RWPE2 (cell line): ENCODE results near the gene PKD1.
A peak's percentile ranks its signal among the peaks of the same experiment; 100 is the strongest.

Source experiments
- ATAC-seq: fragments of 200-7000 bp; cut with Tn5 transposase; 3 replicates; pipeline ENCODE4 v1.9.1; 2021; ENCODE audit warnings: low read depth
- DNase-seq: peaks from one replicate; pipeline ENCODE4 v3.0.0-alpha.2; 2020; ENCODE audit warnings: low spot score
- H3K27ac ChIP-seq: fragments of 450-650 bp; 2 replicates; pipeline ENCODE4 v1.5.1; 2017; ENCODE audit warnings: mild to moderate bottlenecking; ENCODE audit not compliant: poor library complexity, severe bottlenecking
- H3K27me3 ChIP-seq: fragments of 250-450 bp; sonication (Bioruptor Pico); 2 replicates; pipeline ENCODE4 v1.5.1; 2021; ENCODE audit warnings: mild to moderate bottlenecking, moderate library complexity; ENCODE audit not compliant: insufficient read depth, poor library complexity, severe bottlenecking
- H3K36me3 ChIP-seq: fragments of 250-450 bp; sonication (Bioruptor Pico); 2 replicates; pipeline ENCODE4 v1.5.1; 2020; ENCODE audit warnings: low read depth, mild to moderate bottlenecking, moderate library complexity
- H3K4me1 ChIP-seq: fragments of 250-450 bp; sonication (Bioruptor Pico); 2 replicates; pipeline ENCODE4 v1.5.1; 2021; ENCODE audit warnings: mild to moderate bottlenecking, moderate library complexity; ENCODE audit not compliant: insufficient read depth, poor library complexity, severe bottlenecking
- H3K4me3 ChIP-seq: fragments of 250-450 bp; sonication (Bioruptor Pico); 2 replicates; pipeline ENCODE4 v1.5.1; 2021; ENCODE audit warnings: mild to moderate bottlenecking, moderate library complexity; ENCODE audit not compliant: severe bottlenecking
- H3K9me3 ChIP-seq: fragments of 250-450 bp; sonication (Bioruptor Pico); 2 replicates; pipeline ENCODE4 v1.5.1; 2021; ENCODE audit warnings: mild to moderate bottlenecking, moderate library complexity; ENCODE audit not compliant: severe bottlenecking
- CTCF ChIP-seq: fragments of 450-650 bp; IDR thresholded peaks from one replicate; pipeline ENCODE4 v1.5.1; 2017; ENCODE audit warnings: mild to moderate bottlenecking, moderate library complexity; ENCODE audit not compliant: poor library complexity, severe bottlenecking

Gene PKD1

DNA sequence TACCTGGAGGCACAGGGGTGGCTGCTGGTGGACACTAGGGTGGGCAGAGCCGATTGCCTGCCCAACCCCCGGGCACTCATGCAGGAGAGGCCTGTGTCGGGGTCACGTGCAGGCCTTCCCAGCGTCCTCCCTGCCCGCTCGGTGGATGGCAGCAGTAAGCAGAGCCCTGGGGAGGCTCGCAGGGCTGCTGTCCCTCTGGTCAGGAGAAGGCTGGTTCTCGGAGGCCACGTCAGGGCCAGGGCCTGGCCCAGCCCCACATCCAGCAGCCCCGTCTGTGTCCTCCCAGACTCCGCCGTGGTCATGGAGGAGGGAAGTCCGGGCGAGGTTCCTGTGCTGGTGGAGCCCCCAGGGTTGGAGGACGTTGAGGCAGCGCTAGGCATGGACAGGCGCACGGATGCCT, 52.3 kb downstream of the PKD1 start:
- H3K4me1 ChIP-seq = peaks cover 6% of the 10 kb centered on the region
- no peaks in the 10 kb centered on the region for H3K27me3 ChIP-seq
- no peak overlapping the region for H3K4me3 ChIP-seq
- ATAC-seq = no peak
- DNase-seq = no peak
- H3K9me3 ChIP-seq = no peaks in the 10 kb centered on the region
- TF ChIP-seq CTCF = no peak
- H3K36me3 ChIP-seq = peaks cover 45% of the 10 kb centered on the region
- H3K27ac ChIP-seq = no peak overlapping the region

DNA sequence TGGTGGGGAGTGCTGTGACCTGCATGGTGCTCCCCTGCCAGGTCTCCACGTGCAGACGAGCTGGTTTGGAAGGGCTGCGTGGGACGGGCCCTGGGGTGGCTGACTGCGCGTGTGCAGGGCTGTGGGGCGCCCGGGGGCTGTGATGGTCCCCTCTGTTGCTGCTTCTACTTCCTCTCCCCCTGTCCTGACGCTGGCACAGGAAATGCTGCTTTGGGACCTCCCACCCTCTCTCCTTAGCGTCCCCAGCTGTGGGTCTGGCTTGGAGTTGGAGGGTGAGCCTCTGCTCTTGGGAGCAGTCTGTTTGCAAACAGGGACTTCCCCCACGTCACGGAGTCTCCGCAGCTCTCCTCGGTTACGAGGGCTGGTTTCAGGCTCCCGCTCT, 52.7 kb downstream of the PKD1 start:
- H3K4me3 ChIP-seq = no peak overlapping the region
- H3K27me3 ChIP-seq = no peaks in the 10 kb centered on the region
- no peak overlapping the region for H3K27ac ChIP-seq
- peaks cover 6% of the 10 kb centered on the region for H3K4me1 ChIP-seq
- ATAC-seq (no peak), DNase-seq (no peak)
- no peaks in the 10 kb centered on the region for H3K9me3 ChIP-seq
- peaks cover 40% of the 10 kb centered on the region for H3K36me3 ChIP-seq
- no peak for TF ChIP-seq CTCF

DNA sequence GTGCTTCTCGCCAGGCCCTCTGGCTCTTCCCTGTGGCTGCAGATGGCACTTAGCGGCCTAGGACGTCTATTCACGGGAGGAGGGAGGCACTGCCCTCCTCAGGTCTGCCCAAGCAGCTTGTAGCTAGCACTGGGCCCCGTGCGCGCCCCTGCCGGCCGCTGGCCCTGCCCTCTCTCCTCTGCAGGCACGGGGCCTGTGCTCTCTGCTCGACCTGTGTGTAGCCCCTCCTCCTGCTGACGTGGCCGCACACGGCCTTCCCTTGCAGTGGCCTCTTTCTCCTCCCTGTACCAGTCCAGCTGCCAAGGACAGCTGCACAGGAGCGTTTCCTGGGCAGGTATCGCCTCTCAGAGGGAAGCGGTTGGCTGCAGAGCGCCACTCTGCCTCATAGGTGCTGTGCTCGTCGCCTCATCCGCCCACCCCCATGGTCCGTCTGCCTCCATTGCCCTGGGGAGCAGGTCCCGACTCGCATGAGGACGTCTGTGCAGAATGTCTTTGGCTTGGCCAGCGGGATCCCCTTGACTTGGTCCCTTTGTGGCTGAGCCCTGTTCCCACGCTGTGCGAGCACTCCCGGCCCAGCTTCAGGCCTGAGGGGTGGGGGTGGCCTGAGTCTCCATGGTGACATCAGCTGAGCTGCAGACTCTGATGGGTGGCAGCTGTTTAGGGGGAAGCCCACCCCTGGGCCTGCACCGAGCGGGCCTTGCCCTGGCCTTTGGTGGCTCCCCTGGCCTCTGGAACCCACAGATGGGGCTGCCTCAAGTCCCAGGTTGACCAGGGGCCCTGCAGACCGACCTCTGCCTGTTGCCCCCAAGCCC, 53.3 kb downstream of the PKD1 start:
- peak; percentile 10 for TF ChIP-seq CTCF
- H3K27me3 ChIP-seq = no peaks in the 10 kb centered on the region
- H3K9me3 ChIP-seq = no peaks in the 10 kb centered on the region
- peaks cover 6% of the 10 kb centered on the region for H3K4me1 ChIP-seq
- ATAC-seq (peak; percentile 60), DNase-seq (no peak)
- H3K36me3 ChIP-seq = peaks cover 36% of the 10 kb centered on the region
- H3K27ac ChIP-seq = no peak overlapping the region
- no peak overlapping the region for H3K4me3 ChIP-seq

DNA sequence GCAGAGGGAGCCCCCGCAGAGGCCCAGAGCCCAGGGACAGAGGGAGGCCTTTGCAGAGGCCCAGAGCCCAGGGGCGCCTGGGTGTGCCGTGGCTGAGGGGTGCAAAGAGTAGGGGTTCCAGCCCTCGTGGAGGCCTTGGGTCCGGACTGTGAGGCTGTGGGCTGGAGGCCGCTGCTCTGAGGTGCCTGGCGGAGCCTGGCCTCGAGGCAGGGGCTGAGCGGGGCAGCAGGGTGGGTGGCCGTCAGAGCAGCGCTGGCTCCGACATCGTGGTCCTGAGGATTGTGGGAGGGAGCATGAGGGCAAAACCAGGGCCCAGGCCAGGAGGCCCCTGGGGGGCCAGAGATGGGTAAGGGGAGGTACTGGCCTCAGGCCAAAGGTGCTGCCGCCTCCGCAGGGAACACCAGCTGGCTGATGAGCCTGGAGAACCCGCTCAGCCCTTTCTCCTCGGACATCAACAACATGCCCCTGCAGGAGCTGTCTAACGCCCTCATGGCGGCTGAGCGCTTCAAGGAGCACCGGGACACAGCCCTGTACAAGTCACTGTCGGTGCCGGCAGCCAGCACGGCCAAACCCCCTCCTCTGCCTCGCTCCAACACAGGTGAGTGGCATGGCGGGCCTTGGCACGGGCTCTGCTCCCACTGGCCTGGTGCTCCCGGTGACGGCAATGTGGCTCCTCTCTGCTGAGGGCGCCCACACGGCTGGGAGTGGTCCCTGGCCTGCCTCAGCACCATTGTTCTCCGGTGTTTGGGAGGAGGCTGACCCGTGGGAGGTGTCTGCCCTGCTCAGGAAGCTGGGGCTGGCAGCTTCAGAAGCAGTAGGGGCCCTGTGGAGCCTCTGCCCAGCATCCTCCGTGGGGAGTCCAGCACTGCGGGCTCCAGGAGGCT, 54.3 kb downstream of the PKD1 start:
- H3K27me3 ChIP-seq = no peaks in the 10 kb centered on the region
- no peak for DNase-seq
- H3K27ac ChIP-seq = no peak overlapping the region
- H3K9me3 ChIP-seq = no peaks in the 10 kb centered on the region
- peaks cover 6% of the 10 kb centered on the region for H3K4me1 ChIP-seq
- peak; percentile 1; the same call in 1 of the 3 replicates for ATAC-seq
- no peak for TF ChIP-seq CTCF
- H3K4me3 ChIP-seq = no peak overlapping the region
- H3K36me3 ChIP-seq = peaks cover 29% of the 10 kb centered on the region
